Measurements from ENCODE around the gene GMDS.

GMDS gene

GRCh38 chr6:2035826-2036709, 209.3 kb downstream of the GMDS start:
- no peak for TF ChIP-seq EZH2phosphoT487 (IDR thresholded peaks at IDR 0.05; ENCODE audit: low read length)
- no peak for TF ChIP-seq CTCF (IDR thresholded peaks at IDR 0.05; ENCODE audit: low read length)
- TF ChIP-seq EZH2 (optimal IDR thresholded peaks at IDR 0.05; ENCODE audit: low read depth, low read length) = no peak

GRCh38 chr6:2035046-2035445, 210.4 kb downstream of the GMDS start:
- H4K20me1 ChIP-seq (ENCODE audit: insufficient read depth, low read length) = no peaks in the 10 kb centered on the region
- no peak for DNase-seq
- H3K4me2 ChIP-seq (ENCODE audit: low read depth, low read length) = no peak overlapping the region
- no peak overlapping the region for H2AFZ ChIP-seq (ENCODE audit: low read length)
- no peaks in the 10 kb centered on the region for H3K79me2 ChIP-seq (ENCODE audit: low read length)
- H3K4me3 ChIP-seq (ENCODE audit: low read length) = no peak overlapping the region
- no peak overlapping the region for H3K9ac ChIP-seq (ENCODE audit: low read length)
- no peaks in the 10 kb centered on the region for H3K9me3 ChIP-seq (replicated peaks; ENCODE audit: insufficient read depth, low read length)
- TF ChIP-seq EZH2 (optimal IDR thresholded peaks at IDR 0.05; ENCODE audit: low read depth, low read length) (no peak), CTCF (IDR thresholded peaks at IDR 0.05; ENCODE audit: low read length) (no peak), EZH2phosphoT487 (IDR thresholded peaks at IDR 0.05; ENCODE audit: low read length) (no peak)
- no peaks in the 10 kb centered on the region for H3K36me3 ChIP-seq (replicated peaks; ENCODE audit: insufficient read depth, low read length)
- no peaks in the 10 kb centered on the region for H3K9me2 ChIP-seq (replicated peaks; ENCODE audit: insufficient read depth, low read length)
- no peaks in the 10 kb centered on the region for H3K4me1 ChIP-seq (ENCODE audit: low read length)
- H3K27me3 ChIP-seq (replicated peaks; ENCODE audit: insufficient read depth, low read length) = no peaks in the 10 kb centered on the region
- no peak overlapping the region for H3K27ac ChIP-seq (ENCODE audit: low read length)
- H3F3A ChIP-seq (ENCODE audit: insufficient read depth, low read length) = no peaks in the 10 kb centered on the region

More at GRCh38 chr6:2035826-2036709, 209.3 kb downstream of the GMDS start:
- Histone ChIP-seq H2AFZ (ENCODE audit: low read length) (no peak overlapping the region), H3K36me3 (replicated peaks; ENCODE audit: insufficient read depth, low read length) (no peaks in the 10 kb centered on the region), H3F3A (ENCODE audit: insufficient read depth, low read length) (no peaks in the 10 kb centered on the region), H4K20me1 (ENCODE audit: insufficient read depth, low read length) (no peaks in the 10 kb centered on the region), H3K9ac (ENCODE audit: low read length) (no peak overlapping the region), H3K4me1 (ENCODE audit: low read length) (no peaks in the 10 kb centered on the region), H3K9me3 (replicated peaks; ENCODE audit: insufficient read depth, low read length) (no peaks in the 10 kb centered on the region), H3K4me3 (ENCODE audit: low read length) (no peak overlapping the region), H3K9me2 (replicated peaks; ENCODE audit: insufficient read depth, low read length) (no peaks in the 10 kb centered on the region), H3K79me2 (ENCODE audit: low read length) (no peaks in the 10 kb centered on the region), H3K27me3 (replicated peaks; ENCODE audit: insufficient read depth, low read length) (no peaks in the 10 kb centered on the region), H3K4me2 (ENCODE audit: low read depth, low read length) (no peak overlapping the region), H3K27ac (ENCODE audit: low read length) (no peak overlapping the region)
- no peak for DNase-seq

- H3K27me3 ChIP-seq (replicated peaks; ENCODE audit: insufficient read depth, low read length) = no peaks in the 10 kb centered on the region
- no peaks in the 10 kb centered on the region for H3K4me1 ChIP-seq (ENCODE audit: low read length)
- H3K79me2 ChIP-seq (ENCODE audit: low read length) = no peaks in the 10 kb centered on the region
- H2AFZ ChIP-seq (ENCODE audit: low read length) = no peak overlapping the region
- H3K9me2 ChIP-seq (replicated peaks; ENCODE audit: insufficient read depth, low read length) = no peaks in the 10 kb centered on the region
- H3K9me3 ChIP-seq (replicated peaks; ENCODE audit: insufficient read depth, low read length) = no peaks in the 10 kb centered on the region
- no peak overlapping the region for H3K4me2 ChIP-seq (ENCODE audit: low read depth, low read length)
- DNase-seq = no peak
- no peaks in the 10 kb centered on the region for H4K20me1 ChIP-seq (ENCODE audit: insufficient read depth, low read length)
- H3K4me3 ChIP-seq (ENCODE audit: low read length) = no peak overlapping the region
- TF ChIP-seq EZH2 (optimal IDR thresholded peaks at IDR 0.05; ENCODE audit: low read depth, low read length) (no peak), EZH2phosphoT487 (IDR thresholded peaks at IDR 0.05; ENCODE audit: low read length) (no peak), CTCF (IDR thresholded peaks at IDR 0.05; ENCODE audit: low read length) (no peak)
- no peaks in the 10 kb centered on the region for H3K36me3 ChIP-seq (replicated peaks; ENCODE audit: insufficient read depth, low read length)
- no peak overlapping the region for H3K9ac ChIP-seq (ENCODE audit: low read length)
- H3F3A ChIP-seq (ENCODE audit: insufficient read depth, low read length) = no peaks in the 10 kb centered on the region
- H3K27ac ChIP-seq (ENCODE audit: low read length) = no peak overlapping the region
Measured at GRCh38 chr6:2034256-2034655, 211.1 kb downstream of the GMDS start.
